NCI-H187 (cell line): ENCODE data around the gene TSC22D4.
"Not testable (repeated sequence)": the region's sequence is repeated elsewhere in the genome, so short reads cannot be mapped to it uniquely, and the experiment has no call there.

Experiments used
- DNase-seq, 2 experiments: peaks; one replicate each; lab custom pipeline; 2025; lab: John Stamatoyannopoulos, UW

TSC22D4 gene

GRCh38 chr7:100444311-100445278 lies 34.4 kb downstream of the TSC22D4 start:
- no peak for DNase-seq

- no peak for DNase-seq
These were observed 35.7 kb downstream of the TSC22D4 start for GRCh38 chr7:100443096-100443840.

- DNase-seq: no peak
These were observed 37.1 kb downstream of the TSC22D4 start for GRCh38 chr7:100441641-100442535.

- DNase-seq: not testable (repeated sequence)
These were observed 39.8 kb downstream of the TSC22D4 start for GRCh38 chr7:100439244-100439643.

- DNase-seq: not testable (repeated sequence)
These were observed 40.3 kb downstream of the TSC22D4 start for GRCh38 chr7:100438731-100439130.

- no peak for DNase-seq
These were observed 40.8 kb downstream of the TSC22D4 start for GRCh38 chr7:100438172-100438571.

GRCh38 chr7:100437150-100438100 lies 41.6 kb downstream of the TSC22D4 start:
- DNase-seq: no peak

- DNase-seq: no peak
These were observed 43.4 kb downstream of the TSC22D4 start for GRCh38 chr7:100435401-100436304.

GRCh38 chr7:100434297-100435144 lies 44.5 kb downstream of the TSC22D4 start:
- no peak for DNase-seq

- no peak for DNase-seq
These were observed 45.3 kb downstream of the TSC22D4 start for GRCh38 chr7:100433592-100434296.

- DNase-seq: no peak
These were observed 45.8 kb downstream of the TSC22D4 start for GRCh38 chr7:100433276-100433591.

- DNase-seq: no peak
These were observed 46.3 kb downstream of the TSC22D4 start for GRCh38 chr7:100432621-100433275.

- DNase-seq: no peak
These were observed 47.0 kb downstream of the TSC22D4 start for GRCh38 chr7:100432053-100432452.

GRCh38 chr7:100431286-100431735 lies 47.7 kb downstream of the TSC22D4 start:
- no peak for DNase-seq

- DNase-seq: no peak
These were observed 48.3 kb downstream of the TSC22D4 start for GRCh38 chr7:100430493-100431285.

- peak; percentile 95 to 97 for DNase-seq
These were observed 49.1 kb downstream of the TSC22D4 start, which contains the start of gene MEPCE for GRCh38 chr7:100429637-100430492. Gene MEPCE, plus strand, starts transcription at chr7:100429831. Its CDS starts 188 bp downstream, at chr7:100430019.
